ENCODE results near the gene PIGT.

PIGT gene

GRCh38 chr20:45448270-45448669 is 32.3 kb downstream of the PIGT start:
- no peaks in the 10 kb centered on the region for H3K9me3 ChIP-seq
- in situ Hi-C loops (cut with MboI; ENCODE audit: low sequenced_read_pairs): no loop called here
- no peaks in the 10 kb centered on the region for H3K27me3 ChIP-seq (ENCODE audit: low read depth)
- no peaks in the 10 kb centered on the region for H3K4me1 ChIP-seq
- no peaks in the 10 kb centered on the region for H3K36me3 ChIP-seq (replicated peaks)
- no peak for DNase-seq (ENCODE audit: low spot score in 2 of 2)
- H3K4me3 ChIP-seq: no peak overlapping the region

- Histone ChIP-seq H3K36me3 (replicated peaks) (no peaks in the 10 kb centered on the region), H3K4me1 (no peaks in the 10 kb centered on the region), H3K9me3 (no peaks in the 10 kb centered on the region), H3K4me3 (no peak overlapping the region), H3K27me3 (ENCODE audit: low read depth) (no peaks in the 10 kb centered on the region)
- in situ Hi-C loops (cut with MboI; ENCODE audit: low sequenced_read_pairs): no loop called here
- no peak for DNase-seq (ENCODE audit: low spot score in 2 of 2)
These were observed 33.6 kb downstream of the PIGT start for GRCh38 chr20:45449528-45449927.

- in situ Hi-C loops (cut with MboI; ENCODE audit: low sequenced_read_pairs): loop anchor here (10.0 kb wide), 1 partner anchor 325 kb away; no protein-coding TSS in a partner anchor
- H3K27me3 ChIP-seq (ENCODE audit: low read depth): no peaks in the 10 kb centered on the region
These were observed 34.3 kb downstream of the PIGT start for GRCh38 chr20:45450097-45450818.

DNA sequence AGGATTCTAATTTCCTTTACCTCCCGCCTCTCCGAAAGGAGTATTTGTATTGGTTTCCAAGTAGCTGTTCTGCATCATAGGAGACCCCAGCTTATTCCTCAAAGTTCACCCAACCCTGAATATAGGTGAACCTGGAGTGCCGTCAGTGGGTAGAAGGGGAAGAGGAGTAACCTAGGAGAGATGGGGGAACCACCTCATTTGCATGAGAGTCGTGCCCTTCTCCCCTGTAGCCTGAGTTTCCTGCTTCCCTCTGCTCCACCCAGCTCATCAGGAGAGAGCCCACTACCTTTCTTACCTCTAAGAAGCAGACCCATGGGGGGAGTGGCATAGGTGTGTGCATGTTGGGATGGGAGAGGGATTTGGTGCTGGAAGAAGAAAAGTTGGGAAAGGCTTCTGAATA is 36.3 kb downstream of the PIGT start:
- in situ Hi-C loops (cut with MboI; ENCODE audit: low sequenced_read_pairs): loop anchor here (10.0 kb wide), 1 partner anchor 323 kb away; no protein-coding TSS in a partner anchor
- no peak for DNase-seq (ENCODE audit: low spot score in 2 of 2)
- H3K4me1 ChIP-seq: no peaks in the 10 kb centered on the region
- H3K4me3 ChIP-seq: no peak overlapping the region
- no peaks in the 10 kb centered on the region for H3K9me3 ChIP-seq
- H3K36me3 ChIP-seq (replicated peaks): no peaks in the 10 kb centered on the region
- no peaks in the 10 kb centered on the region for H3K27me3 ChIP-seq (ENCODE audit: low read depth)

More at GRCh38 chr20:45450097-45450818, 34.3 kb downstream of the PIGT start:
- Histone ChIP-seq H3K4me3 (no peak overlapping the region), H3K36me3 (replicated peaks) (no peaks in the 10 kb centered on the region), H3K9me3 (no peaks in the 10 kb centered on the region), H3K4me1 (no peaks in the 10 kb centered on the region)
- DNase-seq (ENCODE audit: low spot score in 2 of 2): peak; percentile 16 to 33

DNA sequence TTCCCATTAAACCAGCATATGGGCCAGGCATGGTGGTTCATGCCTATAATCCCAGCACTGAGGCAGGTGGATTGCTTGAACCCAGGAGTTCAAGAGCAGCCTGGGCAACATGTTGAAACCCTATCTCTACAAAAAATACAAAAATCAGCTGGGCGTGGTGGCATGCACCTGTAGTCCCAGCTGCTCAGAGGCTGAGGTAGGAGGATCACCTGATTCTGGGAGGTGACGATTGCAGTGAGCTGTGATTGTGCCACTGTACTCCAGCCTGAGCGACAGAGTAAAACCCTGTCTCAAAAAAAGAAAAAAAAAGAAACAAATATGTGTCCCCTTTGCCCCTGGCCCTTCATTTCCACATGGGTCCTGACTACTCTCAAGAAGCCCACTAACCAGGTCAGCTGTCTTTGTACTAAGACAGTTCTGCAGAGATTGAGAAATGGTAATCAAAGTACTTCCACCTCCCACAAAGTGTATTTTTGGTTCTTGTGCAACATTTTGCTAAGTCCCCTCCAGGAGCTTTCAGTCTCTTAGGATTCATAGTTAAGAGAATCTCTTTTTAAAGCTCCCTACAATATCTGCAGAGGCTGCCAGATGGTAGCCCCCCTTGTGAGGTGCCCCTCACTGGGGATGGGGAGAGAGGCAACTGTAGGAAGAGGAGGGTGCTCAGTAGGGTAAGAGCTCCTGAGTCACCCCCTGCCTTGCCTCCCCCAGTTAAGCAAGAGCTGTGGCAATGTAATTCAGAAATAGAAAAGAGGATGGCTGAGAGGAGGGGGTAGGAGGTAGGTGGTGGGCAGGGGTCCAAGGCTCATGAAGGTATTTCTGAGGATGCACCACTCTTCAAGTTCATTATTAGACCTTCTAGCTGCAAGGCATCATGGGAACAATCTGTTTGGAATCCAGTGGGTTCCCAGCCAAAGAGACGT is 37.1 kb downstream of the PIGT start:
- Histone ChIP-seq H3K9me3 (no peaks in the 10 kb centered on the region), H3K4me1 (no peaks in the 10 kb centered on the region), H3K27me3 (ENCODE audit: low read depth) (no peaks in the 10 kb centered on the region), H3K4me3 (no peak overlapping the region), H3K36me3 (replicated peaks) (no peaks in the 10 kb centered on the region)
- DNase-seq (ENCODE audit: low spot score in 2 of 2): no peak
- in situ Hi-C loops (cut with MboI; ENCODE audit: low sequenced_read_pairs): loop anchor here (10.0 kb wide), 1 partner anchor 322 kb away; no protein-coding TSS in a partner anchor

- H3K36me3 ChIP-seq (replicated peaks): no peaks in the 10 kb centered on the region
- no peak overlapping the region for H3K4me3 ChIP-seq
- in situ Hi-C loops (cut with MboI; ENCODE audit: low sequenced_read_pairs): loop anchor here (10.0 kb wide), 1 partner anchor 318 kb away; no protein-coding TSS in a partner anchor
- DNase-seq (ENCODE audit: low spot score in 2 of 2): peak; percentile 28 to 65
- H3K27me3 ChIP-seq (ENCODE audit: low read depth): peaks cover 6% of the 10 kb centered on the region; the same call in 1 of the 2 replicates
- H3K9me3 ChIP-seq: no peaks in the 10 kb centered on the region
- H3K4me1 ChIP-seq: no peaks in the 10 kb centered on the region
These were observed 40.7 kb downstream of the PIGT start for GRCh38 chr20:45456632-45457031.

GRCh38 chr20:45459606-45460005 is 43.7 kb downstream of the PIGT start:
- no peak for DNase-seq (ENCODE audit: low spot score in 2 of 2)
- peaks cover 6% of the 10 kb centered on the region; the same call in 1 of the 2 replicates for H3K27me3 ChIP-seq (ENCODE audit: low read depth)
- H3K4me3 ChIP-seq: no peak overlapping the region
- no peaks in the 10 kb centered on the region for H3K4me1 ChIP-seq
- no peaks in the 10 kb centered on the region for H3K9me3 ChIP-seq
- in situ Hi-C loops (cut with MboI; ENCODE audit: low sequenced_read_pairs): loop anchor here (10.0 kb wide), 1 partner anchor 315 kb away; no protein-coding TSS in a partner anchor
- no peaks in the 10 kb centered on the region for H3K36me3 ChIP-seq (replicated peaks)

GRCh38 chr20:45461225-45461624 is 45.3 kb downstream of the PIGT start:
- Histone ChIP-seq H3K9me3 (no peaks in the 10 kb centered on the region), H3K4me3 (no peak overlapping the region), H3K36me3 (replicated peaks) (no peaks in the 10 kb centered on the region), H3K27me3 (ENCODE audit: low read depth) (peaks cover 12% of the 10 kb centered on the region; the same call in 1 of the 2 replicates), H3K4me1 (no peaks in the 10 kb centered on the region)
- in situ Hi-C loops (cut with MboI; ENCODE audit: low sequenced_read_pairs): no loop called here
- no peak for DNase-seq (ENCODE audit: low spot score in 2 of 2)

DNA sequence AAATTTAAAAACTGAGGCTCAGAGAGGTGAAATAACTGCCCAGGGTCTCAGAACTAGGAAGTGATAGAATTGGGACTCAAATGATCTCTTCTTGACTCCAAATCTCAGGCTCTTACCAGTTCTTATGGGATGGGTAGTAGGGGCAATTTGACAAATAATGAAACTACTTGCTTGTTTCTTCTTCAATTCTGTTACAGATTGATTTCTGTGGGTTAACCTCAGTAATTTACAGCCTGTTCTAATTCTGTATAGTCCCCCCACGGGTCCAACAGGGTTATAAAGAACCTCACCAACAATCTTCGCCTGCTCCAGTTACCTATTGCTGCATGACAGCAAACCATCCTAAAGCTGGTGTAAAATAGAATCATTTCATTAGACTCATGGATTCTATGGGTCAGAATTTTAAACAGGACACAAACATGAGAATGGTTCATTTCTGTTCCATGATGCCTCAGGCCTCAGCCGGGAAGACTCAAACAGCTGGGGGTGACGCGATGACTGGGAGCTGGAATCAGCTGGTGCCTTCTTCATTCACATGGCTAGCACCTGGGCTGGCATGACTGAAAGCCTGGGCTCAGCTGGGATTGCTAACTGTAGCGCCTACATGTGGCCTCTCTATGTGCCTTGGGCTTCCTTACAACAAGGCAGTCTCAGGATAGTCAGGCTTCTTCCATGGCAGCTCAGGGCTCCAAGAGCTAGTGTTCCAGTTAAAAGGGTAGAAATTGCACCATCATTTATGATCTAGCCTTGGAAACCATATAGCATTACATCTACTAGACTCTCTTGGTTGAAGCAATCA is 47.0 kb downstream of the PIGT start:
- DNase-seq (ENCODE audit: low spot score in 2 of 2): no peak
- H3K36me3 ChIP-seq (replicated peaks): no peaks in the 10 kb centered on the region
- in situ Hi-C loops (cut with MboI; ENCODE audit: low sequenced_read_pairs): no loop called here
- H3K4me3 ChIP-seq: no peak overlapping the region
- no peaks in the 10 kb centered on the region for H3K4me1 ChIP-seq
- H3K27me3 ChIP-seq (ENCODE audit: low read depth): peaks cover 15% of the 10 kb centered on the region; the same call in 1 of the 2 replicates
- H3K9me3 ChIP-seq: no peaks in the 10 kb centered on the region

DNA sequence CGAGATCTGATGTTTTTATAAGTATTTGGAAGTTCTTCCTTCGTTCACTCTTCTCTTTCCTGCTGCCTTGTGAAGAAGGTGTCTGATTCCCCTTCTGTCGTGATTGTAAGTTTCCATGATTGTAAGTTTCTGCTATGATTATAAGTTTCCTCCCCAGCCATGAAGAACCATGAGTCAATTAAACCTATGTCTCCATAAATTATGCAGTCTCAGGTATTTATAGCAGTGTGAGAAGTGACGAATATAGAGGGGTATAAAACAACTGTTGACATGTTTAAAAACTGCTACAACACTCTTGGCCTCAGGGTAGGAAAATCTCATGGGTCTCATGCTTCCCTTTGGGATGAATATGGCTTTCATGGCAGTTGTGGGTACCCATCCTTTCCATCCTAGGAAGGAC is 47.8 kb downstream of the PIGT start:
- in situ Hi-C loops (cut with MboI; ENCODE audit: low sequenced_read_pairs): no loop called here
- Histone ChIP-seq H3K27me3 (ENCODE audit: low read depth) (peaks cover 15% of the 10 kb centered on the region; the same call in 1 of the 2 replicates), H3K4me1 (no peaks in the 10 kb centered on the region), H3K4me3 (no peak overlapping the region), H3K9me3 (no peaks in the 10 kb centered on the region), H3K36me3 (replicated peaks) (no peaks in the 10 kb centered on the region)
- no peak for DNase-seq (ENCODE audit: low spot score in 2 of 2)

- H3K4me3 ChIP-seq: no peak overlapping the region
- DNase-seq (ENCODE audit: low spot score in 2 of 2): no peak
- H3K9me3 ChIP-seq: no peaks in the 10 kb centered on the region
- no peaks in the 10 kb centered on the region for H3K4me1 ChIP-seq
- H3K36me3 ChIP-seq (replicated peaks): no peaks in the 10 kb centered on the region
- H3K27me3 ChIP-seq (ENCODE audit: low read depth): peaks cover 11% of the 10 kb centered on the region
- in situ Hi-C loops (cut with MboI; ENCODE audit: low sequenced_read_pairs): no loop called here
These were observed 49.7 kb downstream of the PIGT start for GRCh38 chr20:45465491-45466266.

DNA sequence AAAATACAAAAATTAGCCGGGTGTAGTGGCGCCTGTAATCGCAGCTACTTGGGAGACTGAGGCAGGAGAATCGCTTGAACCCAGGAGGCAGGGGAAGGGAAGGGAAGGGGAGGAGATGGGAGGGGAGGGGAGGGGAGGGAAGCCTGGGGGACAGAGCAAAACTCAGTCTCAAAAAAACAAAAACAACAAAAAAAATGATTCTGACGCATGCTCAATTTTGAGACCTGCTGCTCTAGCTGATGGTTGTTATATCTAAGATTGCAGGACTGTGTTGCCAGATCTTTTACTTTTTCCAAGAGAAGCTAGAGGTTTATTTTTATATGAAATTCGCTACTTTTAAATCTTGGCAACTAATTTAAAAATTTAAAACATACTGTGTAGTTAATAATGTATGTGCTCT is 51.2 kb downstream of the PIGT start:
- DNase-seq (ENCODE audit: low spot score in 2 of 2): no peak
- no peaks in the 10 kb centered on the region for H3K9me3 ChIP-seq
- H3K36me3 ChIP-seq (replicated peaks): no peaks in the 10 kb centered on the region
- in situ Hi-C loops (cut with MboI; ENCODE audit: low sequenced_read_pairs): no loop called here
- peaks cover 12% of the 10 kb centered on the region for H3K27me3 ChIP-seq (ENCODE audit: low read depth)
- H3K4me3 ChIP-seq: no peak overlapping the region
- H3K4me1 ChIP-seq: no peaks in the 10 kb centered on the region

DNA sequence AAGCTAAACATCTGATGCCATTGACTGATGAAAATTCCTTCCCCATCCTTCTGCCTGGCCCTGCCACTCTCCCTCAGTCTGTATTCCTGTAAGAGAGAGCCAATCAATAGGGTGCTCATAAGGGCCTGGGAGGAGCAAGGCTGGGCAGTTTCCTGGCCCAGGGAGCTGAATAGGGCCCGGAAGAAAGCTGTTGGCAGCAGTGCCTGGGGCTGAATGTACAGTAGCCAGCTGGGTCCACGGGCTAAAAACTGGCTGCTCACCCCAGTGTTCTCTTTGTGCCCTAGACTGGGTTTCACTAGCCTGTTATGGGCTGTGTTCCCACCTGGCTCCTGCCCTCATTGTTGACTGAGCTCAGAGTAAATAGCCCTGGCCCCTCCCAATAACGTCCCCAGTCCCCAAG is 51.9 kb downstream of the PIGT start:
- DNase-seq (ENCODE audit: low spot score in 2 of 2): no peak
- no peaks in the 10 kb centered on the region for H3K9me3 ChIP-seq
- in situ Hi-C loops (cut with MboI; ENCODE audit: low sequenced_read_pairs): no loop called here
- no peaks in the 10 kb centered on the region for H3K36me3 ChIP-seq (replicated peaks)
- peaks cover 12% of the 10 kb centered on the region for H3K27me3 ChIP-seq (ENCODE audit: low read depth)
- H3K4me3 ChIP-seq: no peak overlapping the region
- H3K4me1 ChIP-seq: no peaks in the 10 kb centered on the region
